ENCODE measurements around the gene PFDN6. TPM values are rescaled to one million over a fixed set of nuclear protein-coding genes. Genes with fewer than 3 reads are reported as not detected.

The PFDN6 gene
- total and polyA plus RNA-seq, 2 of the 13 experiments (the other 11 are each of a cell fraction or from before 2014, with no cell fraction given): 75.5 to 87.0 TPM

DNA sequence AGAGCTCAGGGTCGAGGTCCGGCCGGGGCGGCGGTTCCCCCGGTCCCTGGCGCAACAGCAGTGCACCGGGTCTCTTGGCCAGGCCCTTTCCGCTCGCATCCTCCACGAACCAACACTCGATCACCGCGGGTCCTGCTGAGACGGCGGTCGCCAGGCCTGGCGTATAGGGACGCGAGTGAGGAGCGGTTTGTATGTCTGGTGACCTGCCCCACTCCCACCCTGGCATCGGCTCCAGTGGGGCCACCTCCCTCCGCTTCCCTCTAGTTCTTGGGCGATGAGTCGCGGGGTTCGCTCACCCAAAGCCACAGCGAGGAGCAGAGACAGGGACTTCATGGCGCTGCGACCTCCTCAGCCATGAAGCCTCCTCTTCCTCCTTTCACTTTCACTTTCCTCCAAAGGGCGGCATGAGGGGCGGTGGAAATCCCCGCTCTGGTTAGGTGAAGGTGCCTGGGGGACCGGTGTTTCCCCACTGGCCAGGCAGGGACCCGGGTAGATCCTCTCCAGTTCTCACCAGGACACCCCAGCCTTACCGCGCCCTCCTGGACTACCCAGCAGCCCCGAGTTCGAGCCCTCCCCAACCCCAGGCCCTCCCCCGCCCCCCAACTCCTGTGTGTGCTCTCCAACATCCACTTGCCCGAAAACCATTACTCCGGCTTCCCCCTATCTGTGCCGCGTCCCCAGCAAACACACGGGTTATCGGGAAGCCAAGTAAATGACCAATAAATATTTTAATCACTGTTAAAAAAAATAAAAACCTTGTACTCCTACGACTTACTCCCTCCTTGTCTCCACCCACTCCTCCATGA lies 24.5 kb downstream of the PFDN6 start, which contains the start of gene TAPBP (continued):
- TF ChIP-seq SETDB1 (CRISPR knock-in tag; IDR thresholded peaks at IDR 0.05; ENCODE audit: borderline replicate concordance): no peak
- TF ChIP-seq SAP130 (CRISPR knock-in tag; IDR thresholded peaks at IDR 0.05; ENCODE audit: low read depth): peak; percentile 79
- peak; percentile 59 for TF ChIP-seq TEAD3 (CRISPR knock-in tag; optimal IDR thresholded peaks at IDR 0.05; ENCODE audit: borderline replicate concordance)
- TF ChIP-seq SYNCRIP (IDR thresholded peaks at IDR 0.05; ENCODE audit: insufficient read depth, low read depth, low read length): no peak
- TF ChIP-seq CHCHD3 (CRISPR knock-in tag; IDR thresholded peaks at IDR 0.05): 0 out of 2 replicates have a peak, but pooled peaks have one; percentile 53
- 0 out of 2 replicates have a peak, but pooled peaks have one; percentile 63 for TF ChIP-seq ZZZ3 (CRISPR knock-in tag; IDR thresholded peaks at IDR 0.05; ENCODE audit: borderline replicate concordance)
- peak; percentile 75; the same call in 1 of the 2 replicates for TF ChIP-seq AHR (CRISPR knock-in tag; IDR thresholded peaks at IDR 0.05)
- peak; percentile 81 for TF ChIP-seq NRL (CRISPR knock-in tag; IDR thresholded peaks at IDR 0.05; ENCODE audit: borderline replicate concordance)
- peak; percentile 77; the same call in 1 of the 2 replicates for TF ChIP-seq ZNF678 (CRISPR knock-in tag; IDR thresholded peaks at IDR 0.05)
- TF ChIP-seq POLR2G (IDR thresholded peaks at IDR 0.05; ENCODE audit: low read depth, low read length): peak; percentile 76; the same call in 1 of the 2 replicates
- TF ChIP-seq, protein P1, sequence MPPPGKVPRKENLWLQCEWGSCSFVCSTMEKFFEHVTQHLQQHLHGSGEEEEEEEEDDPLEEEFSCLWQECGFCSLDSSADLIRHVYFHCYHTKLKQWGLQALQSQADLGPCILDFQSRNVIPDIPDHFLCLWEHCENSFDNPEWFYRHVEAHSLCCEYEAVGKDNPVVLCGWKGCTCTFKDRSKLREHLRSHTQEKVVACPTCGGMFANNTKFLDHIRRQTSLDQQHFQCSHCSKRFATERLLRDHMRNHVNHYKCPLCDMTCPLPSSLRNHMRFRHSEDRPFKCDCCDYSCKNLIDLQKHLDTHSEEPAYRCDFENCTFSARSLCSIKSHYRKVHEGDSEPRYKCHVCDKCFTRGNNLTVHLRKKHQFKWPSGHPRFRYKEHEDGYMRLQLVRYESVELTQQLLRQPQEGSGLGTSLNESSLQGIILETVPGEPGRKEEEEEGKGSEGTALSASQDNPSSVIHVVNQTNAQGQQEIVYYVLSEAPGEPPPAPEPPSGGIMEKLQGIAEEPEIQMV (CRISPR knock-in tag; IDR thresholded peaks at IDR 0.05; ENCODE audit: low read depth): 0 out of 2 replicates have a peak, but pooled peaks have one; percentile 44
- TF ChIP-seq KDM5B (CRISPR knock-in tag; IDR thresholded peaks at IDR 0.05; ENCODE audit: borderline replicate concordance): peak; percentile 28; the same call in 1 of the 2 replicates
- TF ChIP-seq, protein P2, sequence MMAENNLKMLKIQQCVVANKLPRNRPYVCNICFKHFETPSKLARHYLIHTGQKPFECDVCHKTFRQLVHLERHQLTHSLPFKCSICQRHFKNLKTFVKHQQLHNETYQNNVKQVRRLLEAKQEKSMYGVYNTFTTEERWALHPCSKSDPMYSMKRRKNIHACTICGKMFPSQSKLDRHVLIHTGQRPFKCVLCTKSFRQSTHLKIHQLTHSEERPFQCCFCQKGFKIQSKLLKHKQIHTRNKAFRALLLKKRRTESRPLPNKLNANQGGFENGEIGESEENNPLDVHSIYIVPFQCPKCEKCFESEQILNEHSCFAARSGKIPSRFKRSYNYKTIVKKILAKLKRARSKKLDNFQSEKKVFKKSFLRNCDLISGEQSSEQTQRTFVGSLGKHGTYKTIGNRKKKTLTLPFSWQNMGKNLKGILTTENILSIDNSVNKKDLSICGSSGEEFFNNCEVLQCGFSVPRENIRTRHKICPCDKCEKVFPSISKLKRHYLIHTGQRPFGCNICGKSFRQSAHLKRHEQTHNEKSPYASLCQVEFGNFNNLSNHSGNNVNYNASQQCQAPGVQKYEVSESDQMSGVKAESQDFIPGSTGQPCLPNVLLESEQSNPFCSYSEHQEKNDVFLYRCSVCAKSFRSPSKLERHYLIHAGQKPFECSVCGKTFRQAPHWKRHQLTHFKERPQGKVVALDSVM (CRISPR knock-in tag; IDR thresholded peaks at IDR 0.05): peak; percentile 51; the same call in 1 of the 2 replicates
- TF ChIP-seq ZBTB38 (CRISPR knock-in tag; IDR thresholded peaks at IDR 0.05): peak; percentile 33; the same call in 1 of the 2 replicates
- peak; percentile 27; the same call in 1 of the 2 replicates for TF ChIP-seq KLF11 (CRISPR knock-in tag; IDR thresholded peaks at IDR 0.05)
- TF ChIP-seq, protein P3, sequence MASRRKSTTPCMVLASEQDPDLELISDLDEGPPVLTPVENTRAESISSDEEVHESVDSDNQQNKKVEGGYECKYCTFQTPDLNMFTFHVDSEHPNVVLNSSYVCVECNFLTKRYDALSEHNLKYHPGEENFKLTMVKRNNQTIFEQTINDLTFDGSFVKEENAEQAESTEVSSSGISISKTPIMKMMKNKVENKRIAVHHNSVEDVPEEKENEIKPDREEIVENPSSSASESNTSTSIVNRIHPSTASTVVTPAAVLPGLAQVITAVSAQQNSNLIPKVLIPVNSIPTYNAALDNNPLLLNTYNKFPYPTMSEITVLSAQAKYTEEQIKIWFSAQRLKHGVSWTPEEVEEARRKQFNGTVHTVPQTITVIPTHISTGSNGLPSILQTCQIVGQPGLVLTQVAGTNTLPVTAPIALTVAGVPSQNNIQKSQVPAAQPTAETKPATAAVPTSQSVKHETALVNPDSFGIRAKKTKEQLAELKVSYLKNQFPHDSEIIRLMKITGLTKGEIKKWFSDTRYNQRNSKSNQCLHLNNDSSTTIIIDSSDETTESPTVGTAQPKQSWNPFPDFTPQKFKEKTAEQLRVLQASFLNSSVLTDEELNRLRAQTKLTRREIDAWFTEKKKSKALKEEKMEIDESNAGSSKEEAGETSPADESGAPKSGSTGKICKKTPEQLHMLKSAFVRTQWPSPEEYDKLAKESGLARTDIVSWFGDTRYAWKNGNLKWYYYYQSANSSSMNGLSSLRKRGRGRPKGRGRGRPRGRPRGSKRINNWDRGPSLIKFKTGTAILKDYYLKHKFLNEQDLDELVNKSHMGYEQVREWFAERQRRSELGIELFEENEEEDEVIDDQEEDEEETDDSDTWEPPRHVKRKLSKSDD (CRISPR knock-in tag; IDR thresholded peaks at IDR 0.05; ENCODE audit: low read depth): 0 out of 2 replicates have a peak, but pooled peaks have one; percentile 39
- TF ChIP-seq, protein P4, sequence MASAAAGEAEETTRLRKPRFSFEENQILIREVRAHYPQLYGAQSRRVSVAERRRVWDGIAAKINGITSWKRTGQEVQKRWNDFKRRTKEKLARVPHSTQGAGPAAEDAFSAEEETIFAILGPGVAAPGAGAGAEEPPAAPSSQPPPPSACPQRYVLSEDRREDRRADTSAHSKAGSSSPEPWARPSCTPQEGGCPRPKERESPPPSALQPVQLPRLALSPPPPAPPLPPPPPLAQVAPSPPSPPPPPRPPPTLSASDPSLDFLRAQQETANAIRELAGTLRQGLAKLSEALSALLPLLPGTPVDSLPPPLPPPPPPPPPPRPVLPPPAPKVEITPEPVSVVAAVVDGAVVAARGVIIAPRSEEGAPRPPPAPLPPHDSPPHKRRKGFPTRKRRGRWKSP (CRISPR knock-in tag; IDR thresholded peaks at IDR 0.05): 0 out of 2 replicates have a peak, but pooled peaks have one; percentile 79
- peak; percentile 77; the same call in 1 of the 2 replicates for TF ChIP-seq BORCS8-MEF2B (CRISPR knock-in tag; IDR thresholded peaks at IDR 0.05)
- peak; percentile 78; the same call in 1 of the 2 replicates for TF ChIP-seq DMAP1 (CRISPR knock-in tag; IDR thresholded peaks at IDR 0.05)
- TF ChIP-seq ZNF274 (CRISPR knock-in tag; IDR thresholded peaks at IDR 0.05): peak; percentile 65; the same call in 1 of the 2 replicates
- TF ChIP-seq ZNF350 (CRISPR knock-in tag; IDR thresholded peaks at IDR 0.05; ENCODE audit: borderline replicate concordance, low read depth): 0 out of 2 replicates have a peak, but pooled peaks have one; percentile 5
